ENCODE measurements around the gene PTPN3. TPM values are rescaled to one million over a fixed set of nuclear protein-coding genes. Genes with fewer than 3 reads are reported as not detected.
"Not testable (repeated sequence)": the region's sequence is repeated elsewhere in the genome, so short reads cannot be mapped to it uniquely, and the experiment has no call there.

Gene PTPN3
- total RNA-seq: under 1 TPM in 1 of 5 experiments, not detected in 4; 0.89 TPM
- polyA plus RNA-seq: not detected
- not detected for total RNA-seq

- Mint-ChIP-seq H3K27ac (no peak within 1 kb of the TSS), H3K4me3 (peak within 1 kb of the TSS in 6 of 10 donors; percentile 15 to 44 (median 24)), H3K36me3 (peaks cover 0 to 5% (median 4%) of the 10 kb centered on the region in 5 donors), H3K4me1 (peaks cover 7 to 13% (median 8%) of the 10 kb centered on the region in 7 donors), H3K9me3 (peaks cover 0 to 7% (median 0%) of the 10 kb centered on the region in 11 donors), H3K27me3 (peaks cover 58 to 82% (median 63%) of the 10 kb centered on the region in 5 donors)
- H3K4me3 ChIP-seq (ENCODE audit: low read length): no peak within 1 kb of the TSS
- POLR2A ChIA-PET: no interaction called here
- H3K27me3 ChIP-seq (ENCODE audit: control insufficient read depth in 2 of 2, insufficient read depth in 2 of 2, low read length in 2 of 2): peaks cover 0 to 4% of the 10 kb centered on the region in 2 donors
- DNase-seq (peak in 1 of 9 donors; percentile 32), ATAC-seq (no peak)
- no peaks in the 10 kb centered on the region for H3K36me3 ChIP-seq (ENCODE audit: control insufficient read depth in 2 of 3, insufficient read depth in 3 of 3, low read length in 3 of 3)
- intact Hi-C loops (cut with micrococcal nuclease): no loop called here
- CTCF ChIA-PET: no interaction called here
- no peak within 1 kb of the TSS for H3K27ac ChIP-seq (ENCODE audit: low read depth, low read length)
- H3K9me3 ChIP-seq (ENCODE audit: control insufficient read depth in 2 of 3, low read length in 3 of 3): no peaks in the 10 kb centered on the region
- H3K4me1 ChIP-seq (ENCODE audit: control insufficient read depth in 2 of 2, insufficient read depth in 2 of 2, low read length in 2 of 2): no peaks in the 10 kb centered on the region
Observed at GRCh38 chr9:109498195-109499092, at the start of gene PTPN3. PTPN3 (minus strand) TSS chr9:109498307; CDS start chr9:109463434, 34,873 bp downstream.

GRCh38 chr9:109544954-109545353 lies 46.8 kb upstream of the PTPN3 start:
- CTCF ChIA-PET; H3K27me3 ChIP-seq (ENCODE audit: control insufficient read depth in 2 of 2, insufficient read depth in 2 of 2, low read length in 2 of 2); intact Hi-C loops (cut with micrococcal nuclease); H3K9me3 ChIP-seq (ENCODE audit: control insufficient read depth in 2 of 3, low read length in 3 of 3); ATAC-seq; H3K4me1 Mint-ChIP-seq; H3K27ac ChIP-seq (ENCODE audit: low read depth, low read length); DNase-seq; H3K4me3 ChIP-seq (ENCODE audit: low read length); H3K4me3 Mint-ChIP-seq; H3K36me3 ChIP-seq (ENCODE audit: control insufficient read depth in 2 of 3, insufficient read depth in 3 of 3, low read length in 3 of 3); H3K36me3 Mint-ChIP-seq; H3K4me1 ChIP-seq (ENCODE audit: control insufficient read depth in 2 of 2, insufficient read depth in 2 of 2, low read length in 2 of 2); H3K27ac Mint-ChIP-seq; POLR2A ChIA-PET: not testable (repeated sequence)
- Mint-ChIP-seq H3K27me3 (peaks cover 14 to 36% (median 18%) of the 10 kb centered on the region in 5 donors), H3K9me3 (peaks cover 9 to 55% (median 15%) of the 10 kb centered on the region in 11 donors)

GRCh38 chr9:109542922-109543321 lies 44.8 kb upstream of the PTPN3 start:
- no peak for DNase-seq
- ATAC-seq: no peak
- H3K36me3 Mint-ChIP-seq: peaks cover 0 to 9% (median 0%) of the 10 kb centered on the region in 5 donors
- intact Hi-C loops (cut with micrococcal nuclease): no loop called here
- no peak overlapping the region for H3K4me3 Mint-ChIP-seq
- Histone ChIP-seq H3K27me3 (ENCODE audit: control insufficient read depth in 2 of 2, insufficient read depth in 2 of 2, low read length in 2 of 2) (no peaks in the 10 kb centered on the region), H3K4me3 (ENCODE audit: low read length) (no peak overlapping the region), H3K27ac (ENCODE audit: low read depth, low read length) (no peak overlapping the region), H3K4me1 (ENCODE audit: control insufficient read depth in 2 of 2, insufficient read depth in 2 of 2, low read length in 2 of 2) (no peaks in the 10 kb centered on the region), H3K36me3 (ENCODE audit: control insufficient read depth in 2 of 3, insufficient read depth in 3 of 3, low read length in 3 of 3) (no peaks in the 10 kb centered on the region), H3K9me3 (ENCODE audit: control insufficient read depth in 2 of 3, low read length in 3 of 3) (no peaks in the 10 kb centered on the region)
- peaks cover 8 to 42% (median 15%) of the 10 kb centered on the region in 11 donors for H3K9me3 Mint-ChIP-seq
- ChIA-PET POLR2A (no interaction called here), CTCF (no interaction called here)
- H3K4me1 Mint-ChIP-seq: peaks cover 0 to 5% (median 0%) of the 10 kb centered on the region in 7 donors
- peaks cover 11 to 23% (median 21%) of the 10 kb centered on the region in 5 donors for H3K27me3 Mint-ChIP-seq
- H3K27ac Mint-ChIP-seq: no peak overlapping the region

DNA sequence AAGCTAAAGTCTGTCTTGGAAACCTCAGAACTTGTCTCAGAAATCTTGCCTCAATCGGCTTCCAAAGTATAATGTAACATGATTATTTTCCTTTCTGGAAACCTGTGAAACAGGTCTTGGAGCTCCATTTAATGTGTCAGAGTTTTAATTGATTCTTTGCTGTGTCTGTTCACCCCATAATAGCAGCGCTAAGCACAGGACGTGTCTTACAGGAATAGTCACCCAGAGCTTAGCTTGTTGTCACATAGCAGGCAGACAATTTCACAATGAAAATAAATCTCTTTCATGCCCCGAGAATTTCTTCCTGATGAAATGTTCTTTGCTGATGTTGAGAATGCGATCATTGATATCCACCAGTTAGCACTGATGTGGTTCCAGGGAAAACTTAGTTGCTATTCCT lies 40.2 kb upstream of the PTPN3 start:
- POLR2A ChIA-PET: no interaction called here
- Mint-ChIP-seq H3K9me3 (peaks cover 0 to 16% (median 6%) of the 10 kb centered on the region in 11 donors), H3K27me3 (peaks cover 13 to 32% (median 21%) of the 10 kb centered on the region in 5 donors), H3K4me1 (peaks cover 0 to 5% (median 0%) of the 10 kb centered on the region in 7 donors), H3K27ac (no peak overlapping the region), H3K36me3 (peaks cover 0 to 4% (median 0%) of the 10 kb centered on the region in 5 donors), H3K4me3 (no peak overlapping the region)
- no peak overlapping the region for H3K27ac ChIP-seq (ENCODE audit: low read depth, low read length)
- no peak overlapping the region for H3K4me3 ChIP-seq (ENCODE audit: low read length)
- no peaks in the 10 kb centered on the region for H3K9me3 ChIP-seq (ENCODE audit: control insufficient read depth in 2 of 3, low read length in 3 of 3)
- ATAC-seq (no peak), DNase-seq (no peak)
- intact Hi-C loops (cut with micrococcal nuclease): no loop called here
- no peaks in the 10 kb centered on the region for H3K4me1 ChIP-seq (ENCODE audit: control insufficient read depth in 2 of 2, insufficient read depth in 2 of 2, low read length in 2 of 2)
- H3K36me3 ChIP-seq (ENCODE audit: control insufficient read depth in 2 of 3, insufficient read depth in 3 of 3, low read length in 3 of 3): no peaks in the 10 kb centered on the region
- no peaks in the 10 kb centered on the region for H3K27me3 ChIP-seq (ENCODE audit: control insufficient read depth in 2 of 2, insufficient read depth in 2 of 2, low read length in 2 of 2)
- CTCF ChIA-PET: no interaction called here

- ChIA-PET POLR2A (no interaction called here), CTCF (no interaction called here)
- Histone ChIP-seq H3K4me3 (ENCODE audit: low read length) (no peak overlapping the region), H3K27me3 (ENCODE audit: control insufficient read depth in 2 of 2, insufficient read depth in 2 of 2, low read length in 2 of 2) (no peaks in the 10 kb centered on the region), H3K27ac (ENCODE audit: low read depth, low read length) (no peak overlapping the region), H3K4me1 (ENCODE audit: control insufficient read depth in 2 of 2, insufficient read depth in 2 of 2, low read length in 2 of 2) (no peaks in the 10 kb centered on the region), H3K36me3 (ENCODE audit: control insufficient read depth in 2 of 3, insufficient read depth in 3 of 3, low read length in 3 of 3) (no peaks in the 10 kb centered on the region), H3K9me3 (ENCODE audit: control insufficient read depth in 2 of 3, low read length in 3 of 3) (no peaks in the 10 kb centered on the region)
- Mint-ChIP-seq H3K36me3 (peaks cover 0 to 4% (median 0%) of the 10 kb centered on the region in 5 donors), H3K4me3 (no peak overlapping the region), H3K9me3 (peaks cover 0 to 11% (median 4%) of the 10 kb centered on the region in 11 donors), H3K27ac (no peak overlapping the region), H3K27me3 (peaks cover 13 to 29% (median 17%) of the 10 kb centered on the region in 5 donors), H3K4me1 (peaks cover 0 to 5% (median 0%) of the 10 kb centered on the region in 7 donors)
- DNase-seq (no peak), ATAC-seq (no peak)
- intact Hi-C loops (cut with micrococcal nuclease): no loop called here
Observed at GRCh38 chr9:109537288-109537687, 39.2 kb upstream of the PTPN3 start.

DNA sequence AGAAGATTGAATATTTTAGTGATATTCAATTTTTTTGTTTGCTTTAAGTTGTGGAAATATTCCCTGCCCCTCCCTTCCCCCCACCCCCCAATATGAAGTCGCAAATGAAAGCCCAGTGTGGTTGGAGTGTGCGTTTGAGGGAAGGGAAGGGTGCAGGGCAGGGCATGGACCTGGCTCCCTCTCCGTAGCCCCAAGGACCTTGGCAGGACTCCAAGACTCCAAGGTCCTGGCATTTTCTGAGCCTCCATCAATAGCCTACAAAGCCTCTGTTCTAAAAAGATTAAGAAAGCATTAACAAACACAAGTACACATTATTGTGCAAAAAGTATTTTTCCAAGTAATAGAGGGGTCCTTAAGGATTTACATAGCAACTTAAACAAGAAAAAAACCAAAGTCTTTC lies 38.8 kb upstream of the PTPN3 start:
- Mint-ChIP-seq H3K27me3 (peaks cover 9 to 25% (median 14%) of the 10 kb centered on the region in 5 donors), H3K4me3 (no peak overlapping the region), H3K4me1 (peaks cover 0 to 5% (median 0%) of the 10 kb centered on the region in 7 donors), H3K36me3 (peaks cover 0 to 4% (median 0%) of the 10 kb centered on the region in 5 donors), H3K27ac (no peak overlapping the region), H3K9me3 (peaks cover 0 to 8% (median 4%) of the 10 kb centered on the region in 11 donors)
- H3K27ac ChIP-seq (ENCODE audit: low read depth, low read length): no peak overlapping the region
- no peaks in the 10 kb centered on the region for H3K36me3 ChIP-seq (ENCODE audit: control insufficient read depth in 2 of 3, insufficient read depth in 3 of 3, low read length in 3 of 3)
- ATAC-seq (no peak), DNase-seq (no peak)
- H3K9me3 ChIP-seq (ENCODE audit: control insufficient read depth in 2 of 3, low read length in 3 of 3): no peaks in the 10 kb centered on the region
- no peaks in the 10 kb centered on the region for H3K27me3 ChIP-seq (ENCODE audit: control insufficient read depth in 2 of 2, insufficient read depth in 2 of 2, low read length in 2 of 2)
- H3K4me3 ChIP-seq (ENCODE audit: low read length): no peak overlapping the region
- ChIA-PET CTCF (no interaction called here), POLR2A (no interaction called here)
- H3K4me1 ChIP-seq (ENCODE audit: control insufficient read depth in 2 of 2, insufficient read depth in 2 of 2, low read length in 2 of 2): no peaks in the 10 kb centered on the region
- intact Hi-C loops (cut with micrococcal nuclease): no loop called here

Data from naive thymus-derived CD4-positive, alpha-beta T cell (primary cell).